CD4-positive, alpha-beta T cell treated with Interleukin-17A for 4 hours (primary cell): Measurements from ENCODE around the gene CPA3.

Experiments
- DNase-seq: peaks from one replicate; pipeline ENCODE4 v3.0.0-alpha.2; 2020; ENCODE audit warnings: mixed read lengths

Gene CPA3

DNA sequence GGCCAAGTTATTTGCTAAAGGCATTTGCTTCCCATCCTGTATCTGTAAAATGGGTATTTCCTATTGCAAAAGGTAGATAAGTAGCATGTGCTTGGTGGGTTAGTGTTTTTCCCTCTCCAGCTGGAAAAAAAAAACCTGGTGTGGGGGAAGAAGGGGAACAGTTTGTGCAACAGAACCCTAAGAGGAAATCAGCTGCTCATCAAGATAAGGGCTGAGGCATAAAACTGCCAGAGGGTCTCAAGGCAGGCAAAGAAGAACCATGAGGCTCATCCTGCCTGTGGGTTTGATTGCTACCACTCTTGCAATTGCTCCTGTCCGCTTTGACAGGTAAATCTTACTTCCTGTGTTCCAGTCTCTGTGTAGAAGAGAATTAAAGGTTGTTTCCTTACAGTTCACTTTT, at the start of gene CPA3:
Gene CPA3, plus strand, starts transcription at position 248 of the 400 bp plus-strand sequence. Its CDS starts 12 bp downstream, at position 260.
- no peak for DNase-seq

- no peak for DNase-seq
These were observed 49.6 kb upstream of the CPA3 start for GRCh38 chr3:148815316-148816110.

DNA sequence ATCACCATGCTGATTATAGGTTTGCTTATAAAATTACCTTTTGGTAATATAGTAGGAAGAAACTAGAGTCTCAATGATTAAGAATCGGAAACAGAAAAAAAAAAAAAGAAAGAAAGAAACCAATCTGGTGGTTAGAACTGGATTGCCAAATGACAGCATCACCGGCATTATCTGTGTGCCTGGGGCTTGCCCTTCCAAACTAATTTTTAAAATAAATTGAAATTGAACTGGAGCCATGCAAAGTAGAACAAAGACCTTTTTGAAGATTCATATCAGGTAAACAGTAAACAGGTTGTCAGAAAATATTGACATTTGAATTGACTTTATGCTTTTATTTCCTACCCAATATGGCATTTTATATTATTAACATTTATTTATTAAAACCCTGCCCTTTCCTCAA, 48.7 kb upstream of the CPA3 start:
- no peak for DNase-seq

- no peak for DNase-seq
These were observed 48.0 kb upstream of the CPA3 start for GRCh38 chr3:148816981-148817525.

- DNase-seq: no peak
These were observed 44.5 kb upstream of the CPA3 start for GRCh38 chr3:148820361-148821245.

DNA sequence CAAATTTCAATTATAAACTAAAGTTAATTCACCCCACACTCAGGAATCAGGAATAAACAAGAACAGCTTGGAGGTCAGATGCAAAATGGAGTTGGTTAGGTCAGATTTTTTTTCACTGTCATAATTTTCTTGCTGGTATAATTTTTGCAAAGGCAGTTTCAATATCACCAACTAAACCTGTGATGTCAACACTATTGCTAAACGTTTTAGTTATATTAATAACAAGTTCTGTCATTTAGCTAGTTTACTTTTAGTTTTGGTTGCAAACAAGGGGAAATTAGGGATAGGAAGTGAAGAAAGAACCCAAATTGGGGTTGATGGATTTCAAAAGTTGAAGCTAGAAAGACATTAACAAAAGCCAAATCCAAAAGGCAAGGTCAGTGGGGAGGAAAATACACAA, 42.1 kb upstream of the CPA3 start:
- DNase-seq: no peak

GRCh38 chr3:148825476-148825875, 39.6 kb upstream of the CPA3 start:
- DNase-seq: no peak

DNA sequence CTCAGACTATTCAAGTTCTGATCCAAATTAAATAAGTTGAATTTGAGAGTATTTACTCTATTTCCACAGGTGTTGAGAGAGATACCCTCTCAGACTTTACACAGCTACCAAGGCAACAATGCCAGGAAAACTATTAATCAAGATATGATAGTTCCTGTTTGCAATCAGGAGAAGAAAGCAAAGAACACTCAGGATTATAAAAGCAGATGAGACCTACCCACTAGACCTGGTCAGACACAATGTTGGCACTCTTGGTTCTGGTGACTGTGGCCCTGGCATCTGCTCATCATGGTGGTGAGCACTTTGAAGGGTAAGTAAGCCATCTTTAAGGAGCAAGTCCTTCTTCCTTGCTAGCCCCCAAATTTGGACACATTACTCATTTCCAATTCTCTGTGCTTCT, 37.5 kb upstream of the CPA3 start, which contains the start of gene CPB1:
Gene CPB1, plus strand, starts transcription at position 227 of the 400 bp plus-strand sequence. Its CDS starts 13 bp downstream, at position 240.
- no peak for DNase-seq

GRCh38 chr3:148828136-148828690, 36.9 kb upstream of the CPA3 start:
- DNase-seq: no peak

DNA sequence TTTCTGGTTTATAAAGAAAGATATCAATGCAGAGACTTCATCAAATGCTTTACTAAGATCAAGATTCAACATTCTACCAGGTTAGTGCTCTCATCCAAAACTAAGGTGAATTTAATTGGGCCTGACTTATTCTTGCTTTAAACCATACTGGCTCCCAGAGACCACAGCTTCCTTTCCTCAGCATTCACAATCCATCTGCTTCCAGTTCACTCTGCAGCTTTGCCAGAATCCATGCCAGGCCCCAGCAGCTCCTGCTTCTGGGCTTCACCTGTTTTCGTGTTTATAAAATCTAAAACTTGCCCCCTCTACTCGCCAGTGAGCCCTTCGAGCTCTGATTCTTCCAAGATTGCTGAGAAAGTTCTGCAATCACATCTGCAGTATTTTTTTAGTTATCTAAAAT, 35.2 kb upstream of the CPA3 start:
- no peak for DNase-seq

GRCh38 chr3:148833223-148833622, 31.9 kb upstream of the CPA3 start:
- no peak for DNase-seq

GRCh38 chr3:148839805-148840204, 25.3 kb upstream of the CPA3 start:
- no peak for DNase-seq

GRCh38 chr3:148840451-148840850, 24.6 kb upstream of the CPA3 start:
- DNase-seq: no peak

DNA sequence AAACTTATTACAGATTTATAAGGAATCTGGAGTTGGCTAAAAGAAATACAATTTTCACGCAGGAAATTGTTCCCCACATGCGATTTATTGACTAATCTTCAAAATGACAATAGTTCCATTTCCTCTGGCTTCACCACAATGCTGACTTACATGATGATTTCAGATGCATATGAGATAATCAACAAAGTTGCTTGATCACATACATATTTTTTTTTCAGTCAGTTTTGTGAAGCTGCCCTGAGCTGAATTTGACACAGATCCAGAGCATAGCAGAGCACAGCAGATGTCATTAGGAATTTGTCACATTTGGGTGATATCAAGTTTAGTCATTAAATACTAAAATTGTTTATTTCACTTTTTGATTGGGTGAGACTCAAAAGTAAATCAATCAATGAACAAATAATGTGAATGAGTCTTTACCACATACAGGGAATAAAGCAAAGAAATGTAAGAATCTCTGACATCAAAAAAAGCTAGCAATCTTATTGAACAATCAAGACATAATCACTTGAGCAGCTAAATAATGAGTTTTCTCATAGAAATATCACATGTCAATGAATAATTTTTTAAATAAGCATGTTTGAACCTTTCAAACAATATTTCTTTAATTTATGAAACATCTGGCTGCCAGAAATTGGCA, 19.2 kb upstream of the CPA3 start:
- no peak for DNase-seq

- no peak for DNase-seq
These were observed 17.7 kb upstream of the CPA3 start for GRCh38 chr3:148847351-148847750.

DNA sequence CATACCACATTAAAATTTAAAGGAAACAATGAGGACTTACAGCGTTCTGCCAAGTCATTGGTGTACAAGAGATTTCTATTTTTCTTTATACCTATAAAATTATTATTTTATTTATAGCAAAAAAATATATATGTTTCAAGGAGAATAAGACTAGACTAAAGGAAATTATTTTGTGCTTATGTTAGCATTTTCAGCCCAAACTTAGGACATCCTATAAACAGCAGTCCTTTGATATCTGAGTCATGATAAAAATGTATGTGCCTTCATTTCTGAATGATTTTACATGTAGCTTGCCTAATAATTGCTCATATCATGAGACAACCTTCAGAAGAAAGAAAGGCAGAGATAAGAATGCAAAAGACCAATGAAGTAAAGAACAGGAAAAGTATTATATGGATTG, 16.7 kb upstream of the CPA3 start:
- DNase-seq: no peak

DNA sequence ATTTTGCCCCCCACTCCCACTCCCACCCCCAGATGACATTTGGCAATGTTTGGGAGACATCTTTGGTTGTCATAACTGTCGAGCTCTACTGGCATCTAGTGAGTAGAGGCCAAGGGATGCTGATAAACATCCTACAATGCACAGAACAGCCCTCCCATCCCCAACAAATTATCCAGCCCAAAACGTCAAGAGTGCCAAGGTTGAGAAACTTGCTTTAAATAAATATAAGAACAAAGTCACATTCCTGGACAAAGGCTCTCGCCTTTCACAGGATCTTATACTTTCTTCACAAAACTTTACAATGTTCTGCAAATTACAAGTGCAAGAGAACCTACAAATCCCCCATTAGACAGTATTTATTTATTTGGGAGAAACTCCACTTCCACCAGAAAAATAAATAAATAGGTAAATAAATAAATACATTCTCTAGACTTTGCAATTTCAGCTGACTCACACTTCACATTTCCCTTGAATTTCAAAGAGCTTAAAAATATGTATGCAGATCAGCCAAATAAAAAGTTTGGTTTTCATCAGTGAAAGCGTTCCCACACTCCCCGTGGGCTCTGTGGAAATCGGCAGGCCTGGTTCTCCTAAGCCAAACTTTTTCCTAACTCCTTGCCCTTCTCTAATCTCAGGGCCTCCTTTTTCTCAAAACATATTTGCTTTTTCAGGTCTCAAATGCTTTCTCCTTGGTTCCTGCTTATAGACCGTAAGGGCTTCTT, 12.7 kb upstream of the CPA3 start:
- DNase-seq: no peak

- no peak for DNase-seq
These were observed 12.0 kb upstream of the CPA3 start for GRCh38 chr3:148853076-148853475.

- DNase-seq: no peak
These were observed 11.0 kb upstream of the CPA3 start for GRCh38 chr3:148854061-148854460.

GRCh38 chr3:148856384-148856783, 8.7 kb upstream of the CPA3 start:
- no peak for DNase-seq

- no peak for DNase-seq
These were observed 7.8 kb upstream of the CPA3 start for GRCh38 chr3:148857316-148857715.

- DNase-seq: no peak
These were observed 3.7 kb upstream of the CPA3 start for GRCh38 chr3:148861277-148861869.
